DOHH2 (cell line): ENCODE data around the gene CACNA1B.

Experiments used
- EZH2phosphoT487 ChIP-seq: fragments of 200-600 bp; sonication (generic); IDR thresholded peaks from 2 replicates; pipeline ENCODE4 v1.6.1; 2017; ENCODE audit warnings: borderline replicate concordance, mild to moderate bottlenecking, antibody characterized with exemption, low read length, moderate library complexity, mixed read lengths
- TF ChIP-seq, protein P1 (sequence below): fragments of 200-600 bp; sonication (generic); IDR thresholded peaks from one replicate; pipeline ENCODE4 v1.5.1; 2014; ENCODE audit warnings: antibody characterized with exemption, mild to moderate bottlenecking, low read depth, low read length; ENCODE audit not compliant: poor library complexity, severe bottlenecking

DNA sequence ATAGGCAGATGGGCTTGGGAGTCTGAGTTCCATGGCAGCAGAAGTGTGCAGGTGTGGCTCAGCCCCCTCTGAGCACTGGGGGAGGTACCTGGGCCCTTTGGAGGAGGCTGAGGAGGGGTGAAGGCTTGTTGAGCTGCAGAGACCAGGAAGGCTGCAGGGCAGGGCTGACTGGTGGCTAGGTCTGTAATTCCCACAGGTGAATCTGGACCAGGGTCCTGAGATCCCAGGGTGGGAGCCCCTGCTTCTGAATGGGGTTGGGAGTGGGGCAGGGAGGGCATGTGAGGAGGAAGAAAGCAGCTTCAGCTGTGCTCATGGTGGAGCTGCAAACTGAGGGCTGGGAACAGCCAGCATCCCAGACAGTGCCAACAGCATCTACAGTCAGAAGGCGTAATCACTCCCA, 111.1 kb downstream of the CACNA1B start:
- TF ChIP-seq, protein P1, sequence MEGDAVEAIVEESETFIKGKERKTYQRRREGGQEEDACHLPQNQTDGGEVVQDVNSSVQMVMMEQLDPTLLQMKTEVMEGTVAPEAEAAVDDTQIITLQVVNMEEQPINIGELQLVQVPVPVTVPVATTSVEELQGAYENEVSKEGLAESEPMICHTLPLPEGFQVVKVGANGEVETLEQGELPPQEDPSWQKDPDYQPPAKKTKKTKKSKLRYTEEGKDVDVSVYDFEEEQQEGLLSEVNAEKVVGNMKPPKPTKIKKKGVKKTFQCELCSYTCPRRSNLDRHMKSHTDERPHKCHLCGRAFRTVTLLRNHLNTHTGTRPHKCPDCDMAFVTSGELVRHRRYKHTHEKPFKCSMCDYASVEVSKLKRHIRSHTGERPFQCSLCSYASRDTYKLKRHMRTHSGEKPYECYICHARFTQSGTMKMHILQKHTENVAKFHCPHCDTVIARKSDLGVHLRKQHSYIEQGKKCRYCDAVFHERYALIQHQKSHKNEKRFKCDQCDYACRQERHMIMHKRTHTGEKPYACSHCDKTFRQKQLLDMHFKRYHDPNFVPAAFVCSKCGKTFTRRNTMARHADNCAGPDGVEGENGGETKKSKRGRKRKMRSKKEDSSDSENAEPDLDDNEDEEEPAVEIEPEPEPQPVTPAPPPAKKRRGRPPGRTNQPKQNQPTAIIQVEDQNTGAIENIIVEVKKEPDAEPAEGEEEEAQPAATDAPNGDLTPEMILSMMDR: no peak
- no peak for TF ChIP-seq EZH2phosphoT487
